ENCODE results near the gene ARRDC1. TPM values are rescaled to one million over a fixed set of nuclear protein-coding genes. Genes with fewer than 3 reads are reported as not detected.
A peak's percentile ranks its signal among the peaks of the same experiment; 100 is the strongest.
"Not testable (repeated sequence)": the region's sequence is repeated elsewhere in the genome, so short reads cannot be mapped to it uniquely, and the experiment has no call there.

The ARRDC1 gene
- total and polyA plus RNA-seq, 9 of the 15 experiments (the other 6 are each of a cell fraction or from before 2014, with no cell fraction given), result 0.21 to 45.3 (median 18.6) TPM

- TF ChIP-seq IRF9 (tag; IDR thresholded peaks at IDR 0.05) (no peak), ZNF830 (CRISPR knock-in tag; IDR thresholded peaks at IDR 0.05) (no peak), ZKSCAN1 (IDR thresholded peaks at IDR 0.05; ENCODE audit: low read depth, low read length) (0 out of 2 replicates have a peak, but pooled peaks have one; percentile 40), ARID3A (IDR thresholded peaks at IDR 0.05; ENCODE audit: borderline replicate concordance, low read depth, low read length) (no peak), MBD2 (IDR thresholded peaks at IDR 0.05; ENCODE audit: borderline replicate concordance, low read depth) (no peak), ZNF431 (CRISPR knock-in tag; IDR thresholded peaks at IDR 0.05) (no peak), CBX3 (IDR thresholded peaks at IDR 0.05; ENCODE audit: borderline replicate concordance in 1 of 2, low read length in 2 of 2) (no peak), GABPB2 (CRISPR knock-in tag; conservative IDR thresholded peaks at IDR 0.05) (no peak), FOXP1 (CRISPR knock-in tag; IDR thresholded peaks at IDR 0.05) (no peak), NCOR1 (IDR thresholded peaks at IDR 0.05) (no peak), RUNX1 (IDR thresholded peaks at IDR 0.05; ENCODE audit: low read depth) (no peak), TRIM28 (IDR thresholded peaks at IDR 0.05) (no peak), EP300 (IDR thresholded peaks at IDR 0.05; ENCODE audit: low read length) (no peak)
Observed at GRCh38 chr9:137621131-137621757, 15.8 kb downstream of the ARRDC1 start (continued).

GRCh38 chr9:137622211-137622610 lies 16.7 kb downstream of the ARRDC1 start:
- H2AFZ ChIP-seq (ENCODE audit: low read depth, low read length); H3K27me3 ChIP-seq (ENCODE audit: control insufficient read depth in 2 of 2, insufficient read depth in 2 of 2, low read length in 2 of 2); ATAC-seq; POLR2A ChIA-PET; H3K9me1 ChIP-seq (ENCODE audit: control insufficient read depth, insufficient read depth, low read length); H4K20me1 ChIP-seq (replicated peaks; ENCODE audit: control insufficient read depth, insufficient read depth, low read length); in situ Hi-C loops (cut with MboI); BruUV-seq (replicated peaks); H3K9ac ChIP-seq (ENCODE audit: insufficient read depth in 1 of 2, low read depth in 2 of 2, low read length in 2 of 2); H3K27ac ChIP-seq (ENCODE audit: extremely low read depth, low read depth, low read length); FAIRE-seq; H3K4me3 ChIP-seq; H3K4me2 ChIP-seq (ENCODE audit: insufficient read depth, low read length); DNase-seq (ENCODE audit: extremely low read depth in 1 of 4, low spot score in 3 of 4); H3K9me3 ChIP-seq (replicated peaks; ENCODE audit: control insufficient read depth, insufficient read depth, low read depth, low read length); CTCF ChIA-PET (ENCODE audit: low intra/inter-chr PET ratio): not testable (repeated sequence)
- Histone ChIP-seq H3K4me1 (replicated peaks in 1 of 2; ENCODE audit: control insufficient read depth in 2 of 2, insufficient read depth in 2 of 2, low read length in 2 of 2) (peaks cover 31 to 32% of the 10 kb centered on the region in 2 experiments), H3K79me2 (ENCODE audit: control insufficient read depth, insufficient read depth, low read length) (peaks cover 93% of the 10 kb centered on the region), H3K36me3 (ENCODE audit: control insufficient read depth, insufficient read depth, low read length) (peaks cover 29% of the 10 kb centered on the region)
- intact Hi-C loops (cut with micrococcal nuclease), result loop anchor here (5.0 kb wide), 1 partner anchor 45 kb away; no protein-coding TSS in a partner anchor
- WGBS (ENCODE audit: insufficient coverage, low coverage, missing lambda C conversion rate), result 75% methylated on average over 8 of the region's 8 CpGs

All from K562 (cell line).